ENCODE measurements around the gene RNF150.

DNA sequence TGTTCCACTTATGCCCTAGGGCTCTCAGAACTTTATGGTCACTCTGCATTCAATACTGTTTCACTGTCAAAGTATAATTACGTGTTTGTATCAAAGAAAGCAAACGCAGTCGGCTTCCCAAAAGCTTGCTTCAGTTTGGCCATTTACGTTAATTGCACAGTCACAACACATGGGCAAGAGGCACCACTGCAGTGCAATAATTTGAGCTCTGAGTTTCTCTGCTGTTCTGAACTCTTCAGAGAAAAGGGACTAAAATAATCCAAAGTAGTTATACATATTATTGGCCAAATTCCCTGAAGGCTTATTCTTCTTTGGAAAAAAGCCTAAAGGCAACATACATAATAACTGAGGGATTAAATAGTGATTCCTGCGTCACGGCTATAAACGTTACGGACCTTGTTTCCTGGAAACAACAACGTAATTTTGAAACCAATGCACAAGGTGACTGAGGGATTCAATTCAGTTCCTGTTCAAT, 51.3 kb downstream of the RNF150 start:
- TF ChIP-seq CTCF (IDR thresholded peaks at IDR 0.05) (no peak), SIN3A (IDR thresholded peaks at IDR 0.05; ENCODE audit: borderline replicate concordance, insufficient read depth, low read depth, low read length) (no peak), REST (IDR thresholded peaks at IDR 0.05; ENCODE audit: insufficient read depth in 1 of 2, low read depth in 2 of 2, low read length in 1 of 2) (no peak)
